Cardiac fibroblast (primary cell): ENCODE measurements around the gene TCAF1.
A peak's percentile ranks its signal among the peaks of the same experiment; 100 is the strongest.

Experiments
- DNase-seq, 2 donors: peaks; one replicate each; pipeline versions ENCODE4 v3.0.0 to v3.0.0-alpha.2; 2010; ENCODE audit warnings: low read depth in 2 of 2
- H3K4me3 ChIP-seq, 2 donors: replicated peaks in 1 of 2; 1 replicate in 1 of 2; 2 replicates in 1 of 2; pipeline ENCODE4 v1.5.1; 2011; ENCODE audit warnings: low read depth in 2 of 2, low read length in 2 of 2, mild to moderate bottlenecking in 2 of 2, moderate library complexity in 1 of 2
- CTCF ChIP-seq: IDR thresholded peaks from one replicate; pipeline ENCODE4 v1.5.1; 2011; ENCODE audit warnings: low read depth, mild to moderate bottlenecking, low read length, inconsistent platforms

The TCAF1 gene

GRCh38 chr7:143890558-143890957 is 11.4 kb downstream of the TCAF1 start:
- DNase-seq: no peak
- H3K4me3 ChIP-seq: no peak overlapping the region
- no peak for TF ChIP-seq CTCF

- no peak for DNase-seq
- TF ChIP-seq CTCF: no peak
- H3K4me3 ChIP-seq: no peak overlapping the region
Observed at GRCh38 chr7:143889068-143889467, 12.9 kb downstream of the TCAF1 start.

GRCh38 chr7:143886826-143887477 is 15.0 kb downstream of the TCAF1 start:
- H3K4me3 ChIP-seq: no peak overlapping the region
- no peak for TF ChIP-seq CTCF
- DNase-seq: no peak

GRCh38 chr7:143885951-143886350 is 16.0 kb downstream of the TCAF1 start:
- no peak for TF ChIP-seq CTCF
- H3K4me3 ChIP-seq: no peak overlapping the region
- no peak for DNase-seq

- peak overlapping the region; percentile 44 to 46 for H3K4me3 ChIP-seq
- peak; percentile 50 to 78 for DNase-seq
- TF ChIP-seq CTCF: no peak
Observed at GRCh38 chr7:143884969-143885559, 16.9 kb downstream of the TCAF1 start.

- TF ChIP-seq CTCF: no peak
- no peak for DNase-seq
- H3K4me3 ChIP-seq: peak overlapping the region; percentile 44 to 46
Observed at GRCh38 chr7:143884241-143884968, 17.6 kb downstream of the TCAF1 start.
